Tibial nerve (tissue), 4 donors: ENCODE data around the gene XRRA1. TPM values are rescaled to one million over a fixed set of nuclear protein-coding genes. Genes with fewer than 3 reads are reported as not detected.

Experiments used
- DNase-seq, 2 donors: peaks; one replicate each; pipeline ENCODE4 v3.0.0-alpha.2; 2019; ENCODE audit warnings: low spot score in 2 of 2
- H3K27ac ChIP-seq, 4 donors: fragments of 200-600 bp; sonication (generic) in 3 of 4; one replicate each; pipeline ENCODE4 v1.5.1; 2017 to 2019; ENCODE audit warnings: mild to moderate bottlenecking in 1 of 4
- H3K27me3 ChIP-seq, 2 donors: fragments of 200-600 bp; sonication (generic) in 1 of 2; one replicate each; pipeline versions ENCODE4 v1.5.1 to v1.6.0; 2017 to 2019
- H3K36me3 ChIP-seq, 3 donors: fragments of 200-600 bp; sonication (generic); one replicate each; pipeline ENCODE4 v1.5.1; 2018 to 2019
- H3K4me1 ChIP-seq, 4 donors: fragments of 200-600 bp; sonication (generic) in 3 of 4; one replicate each; pipeline ENCODE4 v1.5.1; 2017 to 2019
- H3K4me3 ChIP-seq, 4 donors: fragments of 200-600 bp; sonication (generic) in 3 of 4; one replicate each; pipeline ENCODE4 v1.5.1; 2017 to 2019; ENCODE audit warnings: mild to moderate bottlenecking in 1 of 4, moderate library complexity in 1 of 4
- H3K9me3 ChIP-seq, 4 donors: fragments of 200-600 bp; sonication (generic) in 3 of 4; one replicate each; pipeline ENCODE4 v1.5.1; 2017 to 2019
- EP300 ChIP-seq, 2 donors: sonication (generic); formaldehyde crosslinking; IDR thresholded peaks; one replicate each; pipeline ENCODE4 v1.6.1; 2017; ENCODE audit warnings: antibody characterized with exemption in 2 of 2, mild to moderate bottlenecking in 1 of 2
- POLR2A ChIP-seq, 2 donors: fragments of 450-650 bp; IDR thresholded peaks; one replicate each; pipeline ENCODE4 v1.6.1; 2017; ENCODE audit warnings: antibody characterized with exemption in 2 of 2, mild to moderate bottlenecking in 2 of 2, moderate library complexity in 2 of 2
- WGBS, 2 donors: methylation state at CpG; one replicate each; pipeline ENCODE4 v1.1.5; 2018; 5-methylcytosine and 5-hydroxymethylcytosine counted together
- total RNA-seq, 4 donors: library from RNA; depleted of rRNA; stranded (reverse); fragments of >200 nt; gene quantifications; one replicate each; pipeline ENCODE4 v1.1.0, GENCODE V29; 2016
- TF ChIP-seq, protein P1 (sequence below), 5 experiments: fragments of 200-600 bp in 3 of 5; fragments of 450-650 bp in 2 of 5; sonication (generic) in 3 of 5; IDR thresholded peaks; one replicate each; pipeline ENCODE4 v1.5.1; 2016 to 2019; ENCODE audit warnings: antibody characterized with exemption in 5 of 5, mild to moderate bottlenecking in 3 of 5, moderate library complexity in 2 of 5

The XRRA1 gene
- total RNA-seq, 4 donors from 2014 or later, result 13.5 to 51.6 (median 25.3) TPM

- no peak overlapping the region for H3K4me3 ChIP-seq
- 90 to 95% methylated on average over 5 of the region's 5 CpGs for WGBS, 2 donors
- H3K4me1 ChIP-seq, result peaks cover 0 to 12% (median 0%) of the 10 kb centered on the region in 4 donors
- H3K36me3 ChIP-seq, result peaks cover 0 to 85% (median 0%) of the 10 kb centered on the region in 3 donors
- DNase-seq, result no peak
- H3K27ac ChIP-seq, result no peak overlapping the region
- H3K27me3 ChIP-seq, result no peaks in the 10 kb centered on the region
- no peaks in the 10 kb centered on the region for H3K9me3 ChIP-seq
- TF ChIP-seq, protein P1, sequence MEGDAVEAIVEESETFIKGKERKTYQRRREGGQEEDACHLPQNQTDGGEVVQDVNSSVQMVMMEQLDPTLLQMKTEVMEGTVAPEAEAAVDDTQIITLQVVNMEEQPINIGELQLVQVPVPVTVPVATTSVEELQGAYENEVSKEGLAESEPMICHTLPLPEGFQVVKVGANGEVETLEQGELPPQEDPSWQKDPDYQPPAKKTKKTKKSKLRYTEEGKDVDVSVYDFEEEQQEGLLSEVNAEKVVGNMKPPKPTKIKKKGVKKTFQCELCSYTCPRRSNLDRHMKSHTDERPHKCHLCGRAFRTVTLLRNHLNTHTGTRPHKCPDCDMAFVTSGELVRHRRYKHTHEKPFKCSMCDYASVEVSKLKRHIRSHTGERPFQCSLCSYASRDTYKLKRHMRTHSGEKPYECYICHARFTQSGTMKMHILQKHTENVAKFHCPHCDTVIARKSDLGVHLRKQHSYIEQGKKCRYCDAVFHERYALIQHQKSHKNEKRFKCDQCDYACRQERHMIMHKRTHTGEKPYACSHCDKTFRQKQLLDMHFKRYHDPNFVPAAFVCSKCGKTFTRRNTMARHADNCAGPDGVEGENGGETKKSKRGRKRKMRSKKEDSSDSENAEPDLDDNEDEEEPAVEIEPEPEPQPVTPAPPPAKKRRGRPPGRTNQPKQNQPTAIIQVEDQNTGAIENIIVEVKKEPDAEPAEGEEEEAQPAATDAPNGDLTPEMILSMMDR (IDR thresholded peaks at IDR 0.05), result no peak
- no peak for TF ChIP-seq POLR2A (IDR thresholded peaks at IDR 0.05)
- TF ChIP-seq EP300 (IDR thresholded peaks at IDR 0.05), result no peak
Observed at GRCh38 chr11:74845978-74846517, 102.8 kb downstream of the XRRA1 start.

- peaks cover 0 to 78% (median 0%) of the 10 kb centered on the region in 3 donors for H3K36me3 ChIP-seq
- H3K27ac ChIP-seq, result no peak overlapping the region
- no peaks in the 10 kb centered on the region for H3K27me3 ChIP-seq
- no peak overlapping the region for H3K4me3 ChIP-seq
- no peaks in the 10 kb centered on the region for H3K9me3 ChIP-seq
- DNase-seq, result no peak
- 91 to 93% methylated on average over 4 of the region's 4 CpGs for WGBS, 2 donors
- no peak for TF ChIP-seq EP300 (IDR thresholded peaks at IDR 0.05)
- TF ChIP-seq, protein P1 (IDR thresholded peaks at IDR 0.05), result no peak
- TF ChIP-seq POLR2A (IDR thresholded peaks at IDR 0.05), result no peak
- H3K4me1 ChIP-seq, result peaks cover 0 to 4% (median 0%) of the 10 kb centered on the region in 4 donors
Observed at GRCh38 chr11:74844865-74845264, 104.0 kb downstream of the XRRA1 start.

DNA sequence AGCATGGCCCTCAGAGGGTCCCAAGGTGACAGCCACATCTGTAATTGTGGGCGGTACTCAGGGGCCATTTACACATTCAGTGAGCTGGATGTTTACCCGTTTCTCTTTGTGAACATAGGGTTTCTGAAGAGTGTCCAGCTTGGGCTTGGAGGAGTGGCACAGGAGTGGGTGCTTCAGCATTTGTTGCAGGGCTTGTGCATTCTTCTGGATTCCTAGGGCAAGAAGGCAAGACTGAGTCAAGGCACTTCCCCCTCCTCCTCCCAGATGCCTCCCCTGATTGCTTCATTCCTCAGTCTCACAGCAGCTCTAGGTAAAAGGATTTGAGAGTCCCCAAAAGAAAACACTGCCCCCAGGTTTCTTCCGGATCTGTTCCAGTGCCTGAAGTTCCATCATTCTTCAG, 104.8 kb downstream of the XRRA1 start:
- no peaks in the 10 kb centered on the region for H3K9me3 ChIP-seq
- WGBS, 2 donors, result 77 to 85% methylated on average over 3 of the region's 3 CpGs
- no peak overlapping the region for H3K27ac ChIP-seq
- peaks cover 0 to 82% (median 0%) of the 10 kb centered on the region in 3 donors for H3K36me3 ChIP-seq
- peaks cover 0 to 4% (median 0%) of the 10 kb centered on the region in 4 donors for H3K4me1 ChIP-seq
- no peak for TF ChIP-seq EP300 (IDR thresholded peaks at IDR 0.05)
- TF ChIP-seq, protein P1 (IDR thresholded peaks at IDR 0.05), result no peak
- TF ChIP-seq POLR2A (IDR thresholded peaks at IDR 0.05), result no peak
- H3K4me3 ChIP-seq, result no peak overlapping the region
- no peaks in the 10 kb centered on the region for H3K27me3 ChIP-seq
- DNase-seq, result no peak

DNA sequence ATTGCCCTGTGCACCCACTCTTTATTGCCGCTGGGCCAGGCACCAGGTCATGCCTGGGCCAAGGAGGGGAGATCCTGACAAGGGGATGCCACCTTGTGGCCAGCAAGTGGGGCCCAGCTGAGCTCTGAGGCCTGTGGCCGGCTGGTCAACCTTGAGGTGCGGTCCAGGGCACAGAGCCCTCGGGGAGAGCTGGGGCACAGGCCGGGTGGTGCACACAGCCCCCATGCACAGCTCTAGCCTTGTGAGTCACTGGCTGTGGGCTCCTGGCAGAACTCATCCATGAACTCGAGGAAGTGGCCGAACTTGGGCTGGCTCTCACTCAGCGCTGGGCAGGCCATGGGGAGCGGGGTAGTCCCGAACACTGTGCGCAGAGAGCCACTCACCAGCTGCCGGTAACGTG, 105.9 kb downstream of the XRRA1 start:
- TF ChIP-seq, protein P1 (IDR thresholded peaks at IDR 0.05), result no peak
- TF ChIP-seq POLR2A (IDR thresholded peaks at IDR 0.05) (no peak), EP300 (IDR thresholded peaks at IDR 0.05) (no peak)
- WGBS, 2 donors, result 89 to 100% methylated on average over 3 to 13 of the region's 13 CpGs
- H3K36me3 ChIP-seq, result peaks cover 0 to 83% (median 0%) of the 10 kb centered on the region in 3 donors

GRCh38 chr11:74840486-74840885, 108.4 kb downstream of the XRRA1 start:
- Histone ChIP-seq H3K9me3 (no peaks in the 10 kb centered on the region), H3K27ac (no peak overlapping the region), H3K4me1 (peaks cover 0 to 5% (median 0%) of the 10 kb centered on the region in 4 donors), H3K27me3 (no peaks in the 10 kb centered on the region), H3K36me3 (peaks cover 0 to 91% (median 6%) of the 10 kb centered on the region in 3 donors), H3K4me3 (no peak overlapping the region)
- DNase-seq, result no peak
- WGBS, 2 donors, result 39 to 54% methylated on average over 2 of the region's 2 CpGs
- TF ChIP-seq POLR2A (IDR thresholded peaks at IDR 0.05), result no peak
- TF ChIP-seq, protein P1 (IDR thresholded peaks at IDR 0.05), result no peak
- TF ChIP-seq EP300 (IDR thresholded peaks at IDR 0.05), result no peak

More for the DNA sequence above, 105.9 kb downstream of the XRRA1 start:
- H3K27me3 ChIP-seq, result no peaks in the 10 kb centered on the region
- peaks cover 0 to 5% (median 0%) of the 10 kb centered on the region in 4 donors for H3K4me1 ChIP-seq
- no peak for DNase-seq
- no peak overlapping the region for H3K27ac ChIP-seq
- no peaks in the 10 kb centered on the region for H3K9me3 ChIP-seq
- H3K4me3 ChIP-seq, result no peak overlapping the region
